ENCODE results near the gene GPR161. TPM values are rescaled to one million over a fixed set of nuclear protein-coding genes. Genes with fewer than 3 reads are reported as not detected.

GPR161 gene
- total RNA-seq, 1 donor from 2014 or later, result 3.0 TPM

- no peak for DNase-seq (ENCODE audit: missing footprints)
- no peak for ATAC-seq
- intact Hi-C loops (cut with DNase I), result no loop called here
Observed at GRCh38 chr1:168119750-168120149, 17.0 kb downstream of the GPR161 start.

GRCh38 chr1:168116327-168116799, 20.4 kb downstream of the GPR161 start:
- DNase-seq (ENCODE audit: missing footprints) (no peak), ATAC-seq (no peak)
- intact Hi-C loops (cut with DNase I), result no loop called here

- ATAC-seq (no peak), DNase-seq (ENCODE audit: missing footprints) (no peak)
- intact Hi-C loops (cut with DNase I), result no loop called here
Observed at GRCh38 chr1:168114845-168115244, 21.9 kb downstream of the GPR161 start.

- ATAC-seq (no peak), DNase-seq (ENCODE audit: missing footprints) (no peak)
- intact Hi-C loops (cut with DNase I), result no loop called here
Observed at GRCh38 chr1:168112673-168113305, 23.9 kb downstream of the GPR161 start.

GRCh38 chr1:168110896-168111545, 25.7 kb downstream of the GPR161 start:
- intact Hi-C loops (cut with DNase I), result no loop called here
- DNase-seq (ENCODE audit: missing footprints) (no peak), ATAC-seq (no peak)

- DNase-seq (ENCODE audit: missing footprints) (no peak), ATAC-seq (no peak)
- intact Hi-C loops (cut with DNase I), result no loop called here
Observed at GRCh38 chr1:168106274-168106673, 30.5 kb downstream of the GPR161 start.

GRCh38 chr1:168105846-168106245, 30.9 kb downstream of the GPR161 start:
- intact Hi-C loops (cut with DNase I), result no loop called here

GRCh38 chr1:168104535-168104934, 32.2 kb downstream of the GPR161 start:
- ATAC-seq (no peak), DNase-seq (ENCODE audit: missing footprints) (no peak)
- intact Hi-C loops (cut with DNase I), result no loop called here

More at GRCh38 chr1:168105846-168106245, 30.9 kb downstream of the GPR161 start:
- DNase-seq (ENCODE audit: missing footprints) (no peak), ATAC-seq (no peak)

- ATAC-seq (no peak), DNase-seq (ENCODE audit: missing footprints) (no peak)
- intact Hi-C loops (cut with DNase I), result no loop called here
Observed at GRCh38 chr1:168102487-168102886, 34.2 kb downstream of the GPR161 start.

GRCh38 chr1:168101336-168101735, 35.4 kb downstream of the GPR161 start:
- ATAC-seq, result no peak
- DNase-seq (ENCODE audit: missing footprints), result no peak
- intact Hi-C loops (cut with DNase I), result no loop called here

- DNase-seq (ENCODE audit: missing footprints) (no peak), ATAC-seq (no peak)
- intact Hi-C loops (cut with DNase I), result no loop called here
Observed at GRCh38 chr1:168100315-168101002, 36.3 kb downstream of the GPR161 start.

- no peak for ATAC-seq
- intact Hi-C loops (cut with DNase I), result no loop called here
- DNase-seq (ENCODE audit: missing footprints), result no peak
Observed at GRCh38 chr1:168099337-168099801, 37.4 kb downstream of the GPR161 start.

- no peak for DNase-seq (ENCODE audit: missing footprints)
- ATAC-seq, result no peak
- intact Hi-C loops (cut with DNase I), result no loop called here
Observed at GRCh38 chr1:168098534-168099320, 38.0 kb downstream of the GPR161 start.

- ATAC-seq, result no peak
- intact Hi-C loops (cut with DNase I), result no loop called here
- DNase-seq (ENCODE audit: missing footprints), result no peak
Observed at GRCh38 chr1:168097921-168098528, 38.7 kb downstream of the GPR161 start.

- intact Hi-C loops (cut with DNase I), result no loop called here
- ATAC-seq (no peak), DNase-seq (ENCODE audit: missing footprints) (no peak)
Observed at GRCh38 chr1:168096296-168097165, 40.2 kb downstream of the GPR161 start.

GRCh38 chr1:168095476-168095875, 41.3 kb downstream of the GPR161 start:
- no peak for DNase-seq (ENCODE audit: missing footprints)
- intact Hi-C loops (cut with DNase I), result no loop called here
- ATAC-seq, result no peak

- DNase-seq (ENCODE audit: missing footprints), result no peak
- no peak for ATAC-seq
- intact Hi-C loops (cut with DNase I), result loop anchor here (5.0 kb wide), 1 partner anchor 229 kb away; no protein-coding TSS in a partner anchor
Observed at GRCh38 chr1:168093616-168094015, 43.1 kb downstream of the GPR161 start.
